SK-N-SH (cell line): ENCODE data around the gene RGS7.

Experiments used
- CTCF ChIP-seq: fragments of 200-600 bp; sonication (generic); IDR thresholded peaks from 2 replicates; pipeline ENCODE4 v1.6.1; 2017; ENCODE audit warnings: antibody characterized with exemption, mild to moderate bottlenecking, moderate library complexity
- EP300 ChIP-seq, 2 experiments: IDR thresholded peaks; 2 replicates each; pipeline versions ENCODE4 v1.4.0 to v1.6.1; 2012; ENCODE audit warnings: borderline replicate concordance in 1 of 2, low read depth in 1 of 2, low read length in 1 of 2
- FOXJ3 ChIP-seq: sonication (generic); formaldehyde crosslinking; IDR thresholded peaks from 2 replicates; pipeline ENCODE4 v1.5.1; 2020; ENCODE audit warnings: mild to moderate bottlenecking, missing genetic modification reagents
- GATA2 ChIP-seq: sonication (generic); formaldehyde crosslinking; IDR thresholded peaks from 2 replicates; pipeline ENCODE4 v1.5.0; 2020; ENCODE audit warnings: mild to moderate bottlenecking, missing genetic modification reagents
- MAX ChIP-seq: IDR thresholded peaks from 2 replicates; pipeline ENCODE4 v1.4.0; 2012; ENCODE audit warnings: low read depth
- MEF2A ChIP-seq: IDR thresholded peaks from 2 replicates; pipeline ENCODE4 v1.4.0; 2012; ENCODE audit warnings: low read depth, borderline replicate concordance
- PBX3 ChIP-seq: IDR thresholded peaks from 2 replicates; pipeline ENCODE4; 2012
- POLR2AphosphoS5 ChIP-seq: IDR thresholded peaks from 2 replicates; pipeline ENCODE4 v1.6.1; 2012; ENCODE audit warnings: low read depth, low read length
- RCOR1 ChIP-seq: fragments of 150-350 bp; IDR thresholded peaks from 2 replicates; pipeline ENCODE4 v1.6.1; 2017; ENCODE audit warnings: antibody characterized with exemption, low read length
- TAF1 ChIP-seq: IDR thresholded peaks from 2 replicates; pipeline ENCODE4 v1.6.1; 2012; ENCODE audit warnings: low read depth, mild to moderate bottlenecking, low read length, moderate library complexity, borderline replicate concordance
- TEAD4 ChIP-seq: IDR thresholded peaks from 2 replicates; pipeline ENCODE4 v1.4.0; 2012; ENCODE audit warnings: mild to moderate bottlenecking, borderline replicate concordance; ENCODE audit not compliant: insufficient read depth
- USF1 ChIP-seq: IDR thresholded peaks from 2 replicates; pipeline ENCODE4 v1.4.0; 2012; ENCODE audit warnings: low read depth, borderline replicate concordance
- YY1 ChIP-seq: IDR thresholded peaks from 2 replicates; pipeline ENCODE4 v1.4.0; 2012; ENCODE audit warnings: low read depth, mild to moderate bottlenecking

- TF ChIP-seq TEAD4, result no peak
- TF ChIP-seq YY1, result no peak
- TF ChIP-seq POLR2AphosphoS5, result no peak
- no peak for TF ChIP-seq MEF2A
- TF ChIP-seq GATA2, result no peak
- TF ChIP-seq USF1, result no peak
- TF ChIP-seq CTCF, result no peak
- TF ChIP-seq RCOR1, result no peak
- no peak for TF ChIP-seq PBX3
- no peak for TF ChIP-seq FOXJ3 (CRISPR knock-in tag)
- TF ChIP-seq TAF1, result no peak
- TF ChIP-seq EP300 (IDR thresholded peaks at IDR 0.05; ENCODE audit: borderline replicate concordance in 1 of 2, low read depth in 1 of 2, low read length in 1 of 2), result no peak
- TF ChIP-seq MAX, result no peak
Measured at GRCh38 chr1:240776237-240776636, 580.8 kb downstream of the RGS7 start.
